ENCODE measurements around the gene CLNK. TPM values are rescaled to one million over a fixed set of nuclear protein-coding genes. Genes with fewer than 3 reads are reported as not detected.

Gene CLNK
- total RNA-seq, 1 experiment from 2014 or later, result not detected

- Mint-ChIP-seq H3K27ac (no peak overlapping the region), H3K27me3 (ENCODE audit: low read depth) (peaks cover 3% of the 10 kb centered on the region; the same call in 1 of the 2 replicates), H3K36me3 (ENCODE audit: insufficient read depth in 1 of 3, low read depth in 3 of 3) (no peaks in the 10 kb centered on the region), H3K4me1 (peaks cover 0 to under 1% of the 10 kb centered on the region in 2 experiments; a peak in 1 of 4 replicates), H3K4me3 (no peak overlapping the region), H3K9me3 (no peaks in the 10 kb centered on the region)
- Histone ChIP-seq H2BK15ac (ENCODE audit: low read depth, low read length) (no peak overlapping the region), H2BK12ac (ENCODE audit: insufficient read length, low read depth, low read length) (no peak overlapping the region), H3K23me2 (ENCODE audit: insufficient read length, low read depth, low read length, poor library complexity, severe bottlenecking) (no peaks in the 10 kb centered on the region), H2BK120ac (ENCODE audit: low read depth, low read length, poor library complexity, severe bottlenecking) (no peak overlapping the region), H2BK20ac (ENCODE audit: low read depth, low read length, poor library complexity, severe bottlenecking) (no peak overlapping the region), H3K9ac (ENCODE audit: extremely low read depth, insufficient read length, low read length) (no peak overlapping the region), H2AFZ (ENCODE audit: low read length) (no peak overlapping the region), H4K8ac (replicated peaks; ENCODE audit: insufficient read length, low read depth, low read length) (no peak overlapping the region), H3K4me2 (ENCODE audit: insufficient read depth, insufficient read length, low read length) (no peak overlapping the region), H3K27me3 (ENCODE audit: insufficient read depth, low read length) (no peaks in the 10 kb centered on the region), H3K56ac (ENCODE audit: insufficient read length, low read depth, low read length) (no peak overlapping the region), H3K9me3 (ENCODE audit: control insufficient read depth, low read depth, low read length) (no peaks in the 10 kb centered on the region), H4K20me1 (ENCODE audit: control insufficient read depth, insufficient read depth, insufficient read length) (no peaks in the 10 kb centered on the region), H3K4me1 (ENCODE audit: insufficient read depth, low read length) (no peaks in the 10 kb centered on the region), H3K27ac (ENCODE audit: insufficient read length, low read depth, low read length) (no peak overlapping the region), H3K14ac (ENCODE audit: insufficient read depth, low read length) (no peak overlapping the region), H2AK5ac (ENCODE audit: insufficient read length, low read length) (no peak overlapping the region), H4K91ac (ENCODE audit: insufficient read length, low read depth, low read length) (no peak overlapping the region), H4K5ac (ENCODE audit: insufficient read length, low read depth, low read length) (no peak overlapping the region), H3K23ac (ENCODE audit: insufficient read length, low read depth, low read length) (no peak overlapping the region), H3K79me2 (ENCODE audit: insufficient read depth, low read length) (no peaks in the 10 kb centered on the region), H3K4ac (ENCODE audit: low read depth, low read length) (no peak overlapping the region), H3K18ac (ENCODE audit: insufficient read length, low read depth, low read length) (no peak overlapping the region), H2BK5ac (ENCODE audit: insufficient read length, low read length) (no peak overlapping the region), H3T11ph (ENCODE audit: low read length) (no peak overlapping the region), H3K79me1 (ENCODE audit: insufficient read depth, low read depth, low read length, poor library complexity, severe bottlenecking) (no peaks in the 10 kb centered on the region)
- no peak for TF ChIP-seq CTCF (conservative IDR thresholded peaks at IDR 0.05)
- no peak for DNase-seq
- no CpG with 5 or more reads among the region's 5 CpGs for WGBS (ENCODE audit: extremely low coverage, insufficient read length, low lambda C conversion rate)
These were observed 21.6 kb downstream of the CLNK start for GRCh38 chr4:10662937-10663336.

Measured in H9 (cell line).